HEK293T (cell line): ENCODE measurements around the gene FEV.

Source experiments
- BHLHE40 ChIP-seq: fragments of 450-650 bp; IDR thresholded peaks from 2 replicates; pipeline ENCODE4 v1.6.1; 2016; ENCODE audit warnings: mild to moderate bottlenecking, moderate library complexity, borderline replicate concordance
- ELF4 ChIP-seq: fragments of 450-650 bp; IDR thresholded peaks from 2 replicates; pipeline ENCODE4 v1.6.1; 2017; ENCODE audit warnings: antibody characterized with exemption
- FOXA1 ChIP-seq: fragments of 450-650 bp; IDR thresholded peaks from 2 replicates; pipeline ENCODE4 v1.6.1; 2016; ENCODE audit warnings: mild to moderate bottlenecking
- FOXK2 ChIP-seq: fragments of 450-650 bp; IDR thresholded peaks from 2 replicates; pipeline ENCODE4 v1.6.1; 2016; ENCODE audit warnings: mild to moderate bottlenecking
- LEF1 ChIP-seq: fragments of 450-650 bp; IDR thresholded peaks from 2 replicates; pipeline ENCODE4 v1.6.1; 2017; ENCODE audit warnings: mild to moderate bottlenecking, borderline replicate concordance
- SUZ12 ChIP-seq: fragments of 450-650 bp; IDR thresholded peaks from 2 replicates; pipeline ENCODE4 v1.6.1; 2016; ENCODE audit warnings: mild to moderate bottlenecking
- TARDBP ChIP-seq: fragments of 450-650 bp; IDR thresholded peaks from 2 replicates; pipeline ENCODE4 v1.6.1; 2016
- ZNF384 ChIP-seq: fragments of 450-650 bp; IDR thresholded peaks from 2 replicates; pipeline ENCODE4 v1.6.1; 2016

DNA sequence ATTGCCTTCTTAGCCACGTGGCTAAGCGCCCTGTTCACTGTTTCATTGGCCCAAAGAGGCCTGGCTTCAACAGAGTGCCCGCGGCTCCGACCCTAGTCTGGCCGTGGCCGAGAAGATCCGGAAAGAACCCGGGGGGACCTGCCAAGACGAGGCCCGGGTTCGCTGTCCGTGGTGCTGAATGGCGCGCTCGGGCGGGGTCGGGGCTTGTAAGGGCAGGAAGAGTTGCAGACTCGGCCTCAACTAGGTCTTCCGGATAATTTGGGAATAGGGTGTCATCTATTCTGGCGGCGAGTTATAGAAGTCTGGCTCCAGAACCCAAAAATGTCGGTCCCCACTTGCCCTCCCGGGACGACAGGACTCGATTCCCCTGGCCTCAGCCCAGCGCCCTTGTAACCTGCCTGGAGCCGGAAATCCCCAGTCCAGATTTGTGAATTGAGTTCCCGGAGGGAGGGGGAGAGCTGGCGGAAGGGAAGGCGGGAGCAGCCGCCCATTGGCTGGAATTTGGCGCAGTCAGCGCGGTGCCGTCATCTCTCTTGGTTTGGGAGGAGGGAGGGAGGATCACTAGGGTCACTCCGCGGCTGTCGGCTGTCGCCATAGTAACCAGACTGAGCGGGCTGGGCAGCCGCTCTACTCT lies 22.0 kb downstream of the FEV start:
- no peak for TF ChIP-seq ELF4
- TF ChIP-seq LEF1: no peak
- TF ChIP-seq SUZ12: no peak
- no peak for TF ChIP-seq FOXK2
- TF ChIP-seq TARDBP: no peak
- TF ChIP-seq ZNF384: no peak
- no peak for TF ChIP-seq BHLHE40
- no peak for TF ChIP-seq FOXA1
